HepG2 (cell line): ENCODE data around the gene ANKRD40. TPM values are rescaled to one million over a fixed set of nuclear protein-coding genes. Genes with fewer than 3 reads are reported as not detected.
A peak's percentile ranks its signal among the peaks of the same experiment; 100 is the strongest.

Experiments used
- ATAC-seq: fragments of 200-7000 bp; cut with Tn5 transposase; 3 replicates; pipeline ENCODE4 v1.9.1; 2020; ENCODE audit warnings: mild to moderate bottlenecking, moderate library complexity
- BruUV-seq: library from RNA; stranded (reverse); fragments of 400-500 nt; replicated peaks from 2 replicates; lab custom pipeline; 2021; lab: Mats Ljungman, UMichigan
- CTCF ChIA-PET: fragments of 300-600 bp; formaldehyde crosslinking; extraction: SDS; loops from one replicate; lab custom pipeline; 2021; ENCODE audit warnings: low total read pairs, inconsistent platforms, low intra/inter-chr PET ratio; lab: Yijun Ruan, JAX
- POLR2A ChIA-PET: fragments of 350-600 bp; sonication (Branson Sonifier 250); formaldehyde crosslinking; loops from one replicate; lab custom pipeline; 2020; ENCODE audit warnings: antibody characterized with exemption, inconsistent platforms; lab: Yijun Ruan, JAX
- DNase-seq: peaks from one replicate; pipeline ENCODE4 v3.0.0-alpha.2; 2015; ENCODE audit warnings: low spot score
- FAIRE-seq: peaks from 3 replicates; lab custom pipeline; 2011; peaks lifted over from hg19 to GRCh38; lab: Jason Lieb, UNC
- H2AFZ ChIP-seq: one replicate; pipeline ENCODE4 v1.6.1; 2011; ENCODE audit warnings: low read length, inconsistent platforms
- H3K27ac ChIP-seq: fragments of 300-600 bp; 3 replicates; pipeline ENCODE4 v1.8.0; 2011; ENCODE audit warnings: mixed run types, mild to moderate bottlenecking, mixed read lengths, low read length, inconsistent platforms; ENCODE audit not compliant: insufficient read depth; ENCODE audit errors: extremely low read length
- H3K27me3 ChIP-seq, 2 experiments: fragments of 200-600 bp in 1 of 2; 2 replicates in 1 of 2; 3 replicates in 1 of 2; pipeline versions ENCODE4 v1.6.0 to v1.8.0; 2011; ENCODE audit warnings: low read length in 2 of 2, mild to moderate bottlenecking in 2 of 2, moderate library complexity in 2 of 2, inconsistent platforms in 1 of 2; ENCODE audit not compliant: insufficient read depth in 2 of 2, control insufficient read depth in 1 of 2
- H3K36me3 ChIP-seq, 2 experiments: fragments of 200-600 bp in 1 of 2; replicated peaks in 1 of 2; 2 replicates in 1 of 2; 3 replicates in 1 of 2; pipeline versions ENCODE4 v1.5.1 to v1.8.0; 2011; ENCODE audit warnings: low read length in 2 of 2, inconsistent platforms in 1 of 2; ENCODE audit not compliant: insufficient read depth in 2 of 2, control insufficient read depth in 1 of 2
- H3K4me1 ChIP-seq: 2 replicates; pipeline ENCODE4 v1.5.1; 2012; ENCODE audit warnings: low read length, inconsistent platforms; ENCODE audit not compliant: insufficient read depth
- H3K4me2 ChIP-seq: 2 replicates; pipeline ENCODE4 v1.6.0; 2011; ENCODE audit warnings: low read depth, low read length, inconsistent platforms
- H3K4me3 ChIP-seq, 3 experiments: fragments of 200-600 bp in 1 of 3; sonication (generic), shearing (Covaris generic) in 1 of 3; replicated peaks in 1 of 3; 2 replicates each; pipeline ENCODE4 v1.5.1; 2011 to 2016; ENCODE audit warnings: low read length in 3 of 3, inconsistent platforms in 2 of 3, low read depth in 2 of 3, mild to moderate bottlenecking in 2 of 3, control low read depth in 1 of 3, mixed read lengths in 1 of 3; ENCODE audit not compliant: insufficient read depth in 1 of 3
- H3K79me2 ChIP-seq: one replicate; pipeline ENCODE4 v1.6.1; 2011; ENCODE audit warnings: low read length, inconsistent platforms; ENCODE audit not compliant: insufficient read depth
- H3K9ac ChIP-seq: 2 replicates; pipeline ENCODE4 v1.6.0; 2011; ENCODE audit warnings: mild to moderate bottlenecking, low read depth, low read length, inconsistent platforms; ENCODE audit not compliant: insufficient read depth
- H3K9me3 ChIP-seq: 2 replicates; pipeline ENCODE4 v1.5.1; 2012; ENCODE audit warnings: mild to moderate bottlenecking, low read length
- H4K20me1 ChIP-seq: 2 replicates; pipeline ENCODE4 v1.6.0; 2011; ENCODE audit warnings: inconsistent platforms, mild to moderate bottlenecking, low read length, moderate library complexity; ENCODE audit not compliant: insufficient read depth
- ELF3 ChIP-seq: IDR thresholded peaks from 2 replicates; pipeline ENCODE4 v1.6.1; 2016; ENCODE audit warnings: missing genetic modification reagents, missing compliant biosample characterization
- ESRRA ChIP-seq: sonication (generic); formaldehyde crosslinking; IDR thresholded peaks from 2 replicates; pipeline ENCODE4 v1.5.1; 2020; ENCODE audit warnings: mild to moderate bottlenecking, low read depth, missing genetic modification reagents
- FOXM1 ChIP-seq: sonication (generic); formaldehyde crosslinking; IDR thresholded peaks from 2 replicates; pipeline ENCODE4 v1.5.0; 2020; ENCODE audit warnings: missing genetic modification reagents
- GMEB1 ChIP-seq: sonication (generic); formaldehyde crosslinking; IDR thresholded peaks from 2 replicates; pipeline ENCODE4 v1.5.1; 2020; ENCODE audit warnings: missing genetic modification reagents, mild to moderate bottlenecking, borderline replicate concordance
- HDAC6 ChIP-seq: fragments of 200-600 bp; sonication (generic); IDR thresholded peaks from 2 replicates; pipeline ENCODE4 v1.7.0; 2017; ENCODE audit warnings: mild to moderate bottlenecking, antibody characterized with exemption, low read length, low read depth
- HIVEP1 ChIP-seq: sonication (generic); formaldehyde crosslinking; IDR thresholded peaks from 2 replicates; pipeline ENCODE4 v1.4.0; 2020; ENCODE audit warnings: mild to moderate bottlenecking, missing genetic modification reagents
- IRF2 ChIP-seq: IDR thresholded peaks from 2 replicates; pipeline ENCODE4 v1.6.1; 2018; ENCODE audit warnings: missing genetic modification reagents, missing compliant biosample characterization
- KDM1A ChIP-seq: IDR thresholded peaks from 2 replicates; pipeline ENCODE4 v1.6.1; 2016; ENCODE audit warnings: missing compliant biosample characterization
- KDM3A ChIP-seq: IDR thresholded peaks from 2 replicates; pipeline ENCODE4 v1.6.1; 2018; ENCODE audit warnings: low read depth, missing compliant biosample characterization
- KDM5B ChIP-seq: sonication (generic); formaldehyde crosslinking; IDR thresholded peaks from 2 replicates; pipeline ENCODE4 v1.4.0; 2020; ENCODE audit warnings: missing genetic modification reagents, mild to moderate bottlenecking, borderline replicate concordance
- NONO ChIP-seq, 2 experiments: fragments of 450-650 bp in 1 of 2; sonication (generic) in 1 of 2; formaldehyde crosslinking in 1 of 2; IDR thresholded peaks in 1 of 2; conservative IDR thresholded peaks in 1 of 2; 2 replicates each; pipeline versions ENCODE4 v1.6.1 to v1.8.0; 2017 to 2022; ENCODE audit warnings: mild to moderate bottlenecking in 1 of 2, missing genetic modification reagents in 1 of 2, moderate library complexity in 1 of 2
- STAG1 ChIP-seq: sonication (generic); formaldehyde crosslinking; IDR thresholded peaks from 2 replicates; pipeline ENCODE4 v1.4.0; 2020; ENCODE audit warnings: missing genetic modification reagents
- TSC22D2 ChIP-seq: sonication (generic); formaldehyde crosslinking; IDR thresholded peaks from 2 replicates; pipeline ENCODE4 v1.5.1; 2020; ENCODE audit warnings: missing genetic modification reagents, mild to moderate bottlenecking, borderline replicate concordance
- YEATS2 ChIP-seq: sonication (generic); formaldehyde crosslinking; IDR thresholded peaks from 2 replicates; pipeline ENCODE4 v1.4.0; 2020; ENCODE audit warnings: missing genetic modification reagents, borderline replicate concordance
- YEATS4 ChIP-seq: sonication (generic); formaldehyde crosslinking; IDR thresholded peaks from 2 replicates; pipeline ENCODE4 v1.4.0; 2020; ENCODE audit warnings: missing genetic modification reagents, borderline replicate concordance
- ZBTB21 ChIP-seq: sonication (generic); formaldehyde crosslinking; IDR thresholded peaks from 2 replicates; pipeline ENCODE4 v1.4.0; 2020; ENCODE audit warnings: missing genetic modification reagents
- ZNF839 ChIP-seq: sonication (generic); formaldehyde crosslinking; IDR thresholded peaks from 2 replicates; pipeline ENCODE4 v1.4.0; 2020; ENCODE audit warnings: missing genetic modification reagents, mild to moderate bottlenecking, borderline replicate concordance
- WGBS: methylation state at CpG from one replicate; pipeline ENCODE4 v1.1.6; 2017; ENCODE audit warnings: low lambda C conversion rate; 5-methylcytosine and 5-hydroxymethylcytosine counted together
- in situ Hi-C: cut with HindIII; loops from 2 replicates; pipeline ENCODE4 v1.10.0; 2017; ENCODE audit warnings: low pct_unique_long_range_greater_than_20kb; ENCODE audit not compliant: extremely low pct_ligation_motif_present
- intact Hi-C: fragments of 100-400 bp; cut with micrococcal nuclease; formaldehyde crosslinking; loops from one replicate; pipeline ENCODE4 v1.10.0; 2022; ENCODE audit not compliant: unreplicated experiment
- polyA plus RNA-seq, 8 experiments: library from polyadenylated mRNA; depleted of rRNA in 3 of 8; stranded (reverse) in 7 of 8; unstranded in 1 of 8; fragments of >200 nt; fragmentation: Illumina TruSeq in 4 of 8; extraction: Trizol in 4 of 8; gene quantifications; 2 replicates each; pipeline versions ENCODE4 v1.2.1 to v1.2.3, GENCODE V29; 2011 to 2016; ENCODE audit warnings: low read depth in 4 of 8, missing spikeins in 1 of 8, mixed read lengths in 1 of 8; ENCODE audit not compliant: insufficient read depth in 1 of 8
- total RNA-seq, 5 experiments: library from RNA; depleted of rRNA; stranded (reverse); fragments of >200 nt; fragmentation: Illumina TruSeq; extraction: Trizol; gene quantifications; 2 replicates each; pipeline ENCODE4 v1.2.3, GENCODE V29; 2016; ENCODE audit warnings: low read depth in 1 of 5
- TF ChIP-seq, protein P1 (sequence below): sonication (generic); formaldehyde crosslinking; IDR thresholded peaks from 2 replicates; pipeline ENCODE4 v1.4.0; 2020; ENCODE audit warnings: missing genetic modification reagents, borderline replicate concordance
- TF ChIP-seq, protein P2 (sequence below): sonication (generic); formaldehyde crosslinking; IDR thresholded peaks from 2 replicates; pipeline ENCODE4 v1.9.0; 2022; ENCODE audit warnings: low read depth, missing genetic modification reagents

The ANKRD40 gene
- total and polyA plus RNA-seq, 2 of the 13 experiments (the other 11 are each of a cell fraction or from before 2014, with no cell fraction given), result 35.0 to 46.4 TPM

GRCh38 chr17:50663812-50664374, 43.8 kb downstream of the ANKRD40 start:
- Histone ChIP-seq H3K27ac (peak overlapping the region; percentile 82), H3K4me2 (no peak overlapping the region; the same call in 1 of the 2 replicates), H4K20me1 (no peaks in the 10 kb centered on the region), H3K9me3 (no peaks in the 10 kb centered on the region), H2AFZ (no peak overlapping the region), H3K4me1 (peaks cover 83% of the 10 kb centered on the region), H3K9ac (peak overlapping the region; percentile 24; the same call in 1 of the 2 replicates), H3K27me3 (no peaks in the 10 kb centered on the region), H3K4me3 (no peak overlapping the region), H3K79me2 (no peaks in the 10 kb centered on the region), H3K36me3 (no peaks in the 10 kb centered on the region)
- intact Hi-C loops (no loop called here), in situ Hi-C loops (no loop called here)
- no TSS peak for BruUV-seq
- peak; percentile 3; the same call in 2 of the 3 replicates for ATAC-seq
- DNase-seq, result peak; percentile 61
- peak; percentile 74 for FAIRE-seq
- WGBS, result 91% methylated on average over 8 of the region's 10 CpGs
- ChIA-PET POLR2A (interaction anchor here (7.6 kb wide), 1 partner anchor 21 kb away, joined by 85 read pairs; no protein-coding TSS in a partner anchor), CTCF (no interaction called here)
- TF ChIP-seq IRF2, result peak; percentile 75; the same call in 1 of the 2 replicates
- TF ChIP-seq ESRRA (CRISPR knock-in tag), result no peak; the same call in 1 of the 2 replicates
- TF ChIP-seq, protein P1, sequence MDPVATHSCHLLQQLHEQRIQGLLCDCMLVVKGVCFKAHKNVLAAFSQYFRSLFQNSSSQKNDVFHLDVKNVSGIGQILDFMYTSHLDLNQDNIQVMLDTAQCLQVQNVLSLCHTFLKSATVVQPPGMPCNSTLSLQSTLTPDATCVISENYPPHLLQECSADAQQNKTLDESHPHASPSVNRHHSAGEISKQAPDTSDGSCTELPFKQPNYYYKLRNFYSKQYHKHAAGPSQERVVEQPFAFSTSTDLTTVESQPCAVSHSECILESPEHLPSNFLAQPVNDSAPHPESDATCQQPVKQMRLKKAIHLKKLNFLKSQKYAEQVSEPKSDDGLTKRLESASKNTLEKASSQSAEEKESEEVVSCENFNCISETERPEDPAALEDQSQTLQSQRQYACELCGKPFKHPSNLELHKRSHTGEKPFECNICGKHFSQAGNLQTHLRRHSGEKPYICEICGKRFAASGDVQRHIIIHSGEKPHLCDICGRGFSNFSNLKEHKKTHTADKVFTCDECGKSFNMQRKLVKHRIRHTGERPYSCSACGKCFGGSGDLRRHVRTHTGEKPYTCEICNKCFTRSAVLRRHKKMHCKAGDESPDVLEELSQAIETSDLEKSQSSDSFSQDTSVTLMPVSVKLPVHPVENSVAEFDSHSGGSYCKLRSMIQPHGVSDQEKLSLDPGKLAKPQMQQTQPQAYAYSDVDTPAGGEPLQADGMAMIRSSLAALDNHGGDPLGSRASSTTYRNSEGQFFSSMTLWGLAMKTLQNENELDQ, result no peak
- TF ChIP-seq ZNF839, result no peak
- TF ChIP-seq TSC22D2 (CRISPR knock-in tag), result no peak
- no peak for TF ChIP-seq STAG1
- no peak for TF ChIP-seq YEATS4 (CRISPR knock-in tag)
- TF ChIP-seq GMEB1 (CRISPR knock-in tag), result 0 out of 2 replicates have a peak, but pooled peaks have one; percentile 18
- peak; percentile 56; the same call in 1 of the 2 replicates for TF ChIP-seq YEATS2 (CRISPR knock-in tag)
- no peak for TF ChIP-seq KDM3A (CRISPR knock-in tag)
- no peak for TF ChIP-seq NONO (IDR thresholded peaks at IDR 0.05)
- peak; percentile 44 for TF ChIP-seq NONO (CRISPR knock-in tag; conservative IDR thresholded peaks at IDR 0.05)
- TF ChIP-seq FOXM1 (CRISPR knock-in tag), result no peak
- TF ChIP-seq ELF3 (CRISPR knock-in tag), result peak; percentile 58
- TF ChIP-seq, protein P2, sequence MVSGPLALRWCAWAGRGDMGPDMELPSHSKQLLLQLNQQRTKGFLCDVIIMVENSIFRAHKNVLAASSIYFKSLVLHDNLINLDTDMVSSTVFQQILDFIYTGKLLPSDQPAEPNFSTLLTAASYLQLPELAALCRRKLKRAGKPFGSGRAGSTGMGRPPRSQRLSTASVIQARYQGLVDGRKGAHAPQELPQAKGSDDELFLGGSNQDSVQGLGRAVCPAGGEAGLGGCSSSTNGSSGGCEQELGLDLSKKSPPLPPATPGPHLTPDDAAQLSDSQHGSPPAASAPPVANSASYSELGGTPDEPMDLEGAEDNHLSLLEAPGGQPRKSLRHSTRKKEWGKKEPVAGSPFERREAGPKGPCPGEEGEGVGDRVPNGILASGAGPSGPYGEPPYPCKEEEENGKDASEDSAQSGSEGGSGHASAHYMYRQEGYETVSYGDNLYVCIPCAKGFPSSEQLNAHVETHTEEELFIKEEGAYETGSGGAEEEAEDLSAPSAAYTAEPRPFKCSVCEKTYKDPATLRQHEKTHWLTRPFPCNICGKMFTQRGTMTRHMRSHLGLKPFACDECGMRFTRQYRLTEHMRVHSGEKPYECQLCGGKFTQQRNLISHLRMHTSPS, result peak; percentile 92
- 0 out of 2 replicates have a peak, but pooled peaks have one; percentile 12 for TF ChIP-seq KDM5B (CRISPR knock-in tag)
- no peak for TF ChIP-seq ZBTB21
- peak; percentile 30; the same call in 1 of the 2 replicates for TF ChIP-seq HIVEP1 (CRISPR knock-in tag)
- no peak for TF ChIP-seq KDM1A (CRISPR knock-in tag)
- TF ChIP-seq HDAC6, result no peak
